Naive thymus-derived CD8-positive, alpha-beta T cell (primary cell): Measurements from ENCODE around the gene POU2F1. TPM values are rescaled to one million over a fixed set of nuclear protein-coding genes. Genes with fewer than 3 reads are reported as not detected.
A peak's percentile ranks its signal among the peaks of the same experiment; 100 is the strongest.

Source experiments
- ATAC-seq, 2 donors: fragments of 150-1000 bp; cut with Tn5 transposase in 1 of 2; sonication (Bioruptor Pico), chemical (Tn5 transposase) in 1 of 2; 1 replicate in 1 of 2; 2 replicates in 1 of 2; pipeline ENCODE4 v1.10.0; 2021; ENCODE audit warnings: mild to moderate bottlenecking in 2 of 2, moderate library complexity in 2 of 2
- POLR2A ChIA-PET: fragments of 350-600 bp; sonication (Branson Sonifier 250); formaldehyde crosslinking; loops from one replicate; lab custom pipeline; 2021; ENCODE audit warnings: antibody characterized with exemption; lab: Charles Lee
- DNase-seq, 10 donors: peaks; one replicate each; pipeline versions ENCODE4 v3.0.0 to v3.0.0-alpha.2; 2020 to 2022
- H3K27ac Mint-ChIP-seq, 10 donors: one replicate each; pipeline ENCODE4 v1.8.0; 2020 to 2022; ENCODE audit warnings: mild to moderate bottlenecking in 10 of 10, mixed read lengths in 10 of 10, moderate library complexity in 4 of 10, inconsistent platforms in 1 of 10
- H3K27me3 Mint-ChIP-seq, 5 donors: one replicate each; pipeline ENCODE4 v1.8.0; 2021 to 2022; ENCODE audit warnings: mixed read lengths in 5 of 5
- H3K36me3 Mint-ChIP-seq, 3 donors: one replicate each; pipeline ENCODE4 v1.8.0; 2020 to 2022; ENCODE audit warnings: mixed read lengths in 3 of 3, mild to moderate bottlenecking in 2 of 3, inconsistent platforms in 1 of 3
- H3K4me1 Mint-ChIP-seq, 4 donors: one replicate each; pipeline ENCODE4 v1.8.0; 2021 to 2022; ENCODE audit warnings: mixed read lengths in 4 of 4
- H3K4me3 Mint-ChIP-seq, 10 donors: one replicate each; pipeline ENCODE4 v1.8.0; 2020 to 2022; ENCODE audit warnings: mild to moderate bottlenecking in 10 of 10, mixed read lengths in 10 of 10, moderate library complexity in 6 of 10, inconsistent platforms in 1 of 10
- H3K9me3 Mint-ChIP-seq, 9 donors: one replicate each; pipeline ENCODE4 v1.8.0; 2020 to 2022; ENCODE audit warnings: mixed read lengths in 9 of 9, mild to moderate bottlenecking in 3 of 9, inconsistent platforms in 1 of 9, moderate library complexity in 1 of 9
- polyA plus RNA-seq, 3 donors: library from polyadenylated mRNA; unstranded; fragments of 300-500 nt; fragmentation: Illumina TruSeq; gene quantifications; one replicate each; pipeline ENCODE4 v1.2.3, GENCODE V29; 2021
- total RNA-seq, 8 experiments: library from RNA in 2 of 8; stranded (reverse) in 2 of 8; gene quantifications; one replicate each; pipeline ENCODE4 v1.2.3 and lab custom pipeline; 2021 to 2026

Gene POU2F1
- total and polyA plus RNA-seq, 5 experiments from 2014 or later = 5.0 to 22.9 (median 9.8) TPM

- no peak for ATAC-seq
- POLR2A ChIA-PET = no interaction called here
- H3K36me3 Mint-ChIP-seq = peaks cover 0 to 24% (median 19%) of the 10 kb centered on the region in 3 donors
- no peak overlapping the region for H3K27ac Mint-ChIP-seq
- H3K9me3 Mint-ChIP-seq = peaks cover 0 to 31% (median 17%) of the 10 kb centered on the region in 9 donors
- no peak for DNase-seq
- no peak overlapping the region for H3K4me3 Mint-ChIP-seq
- H3K27me3 Mint-ChIP-seq = peaks cover 0 to 7% (median 3%) of the 10 kb centered on the region in 5 donors
- H3K4me1 Mint-ChIP-seq = peaks cover 0 to 5% (median 1%) of the 10 kb centered on the region in 4 donors
These were observed 12.6 kb upstream of the POU2F1 start for GRCh38 chr1:167207940-167208623.

- ATAC-seq (no peak), DNase-seq (no peak)
- Mint-ChIP-seq H3K27ac (peak overlapping the region in 1 of 10 donors; percentile 21), H3K27me3 (peaks cover 0 to 7% (median 3%) of the 10 kb centered on the region in 5 donors), H3K4me3 (no peak overlapping the region), H3K4me1 (peaks cover 0 to 5% (median 0%) of the 10 kb centered on the region in 4 donors), H3K9me3 (peaks cover 0 to 31% (median 17%) of the 10 kb centered on the region in 9 donors), H3K36me3 (peaks cover 0 to 24% (median 19%) of the 10 kb centered on the region in 3 donors)
- POLR2A ChIA-PET = no interaction called here
These were observed 12.1 kb upstream of the POU2F1 start for GRCh38 chr1:167208624-167208976.

DNA sequence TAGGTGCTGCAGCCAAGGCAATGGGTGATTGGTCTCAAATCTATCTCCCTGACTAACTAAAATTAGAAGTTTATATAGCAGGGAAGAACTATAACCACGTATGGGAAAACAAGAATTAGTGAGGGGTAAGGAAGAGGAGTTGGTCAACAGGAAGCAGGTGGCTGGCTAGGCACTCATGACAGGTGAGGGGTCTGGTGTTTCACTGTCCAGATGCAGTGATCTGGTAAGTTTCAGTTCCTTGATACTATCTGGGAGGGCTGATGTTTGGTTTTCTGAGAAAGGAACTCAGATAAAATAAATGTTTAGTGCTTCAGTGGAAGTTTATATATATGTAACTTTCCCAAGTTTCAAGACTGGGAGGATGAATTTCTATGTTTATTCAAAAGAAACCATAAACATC, 11.6 kb upstream of the POU2F1 start:
- H3K9me3 Mint-ChIP-seq = peaks cover 0 to 31% (median 17%) of the 10 kb centered on the region in 9 donors
- DNase-seq (no peak), ATAC-seq (no peak)
- H3K27me3 Mint-ChIP-seq = peaks cover 0 to 7% (median 3%) of the 10 kb centered on the region in 5 donors
- peaks cover 0 to 24% (median 19%) of the 10 kb centered on the region in 3 donors for H3K36me3 Mint-ChIP-seq
- no peak overlapping the region for H3K4me3 Mint-ChIP-seq
- H3K4me1 Mint-ChIP-seq = peaks cover 0 to 5% (median 0%) of the 10 kb centered on the region in 4 donors
- H3K27ac Mint-ChIP-seq = peak overlapping the region in 1 of 10 donors; percentile 21
- POLR2A ChIA-PET = interaction anchor here (1.3 kb wide), 1 partner anchor 11 kb away, joined by 4 read pairs; the partner anchor contains the start of gene POU2F1

GRCh38 chr1:167210966-167211674, 9.6 kb upstream of the POU2F1 start:
- no peak for ATAC-seq
- peaks cover 0 to 5% (median 0%) of the 10 kb centered on the region in 4 donors for H3K4me1 Mint-ChIP-seq
- H3K4me3 Mint-ChIP-seq = no peak overlapping the region
- peaks cover 0 to 24% (median 17%) of the 10 kb centered on the region in 9 donors for H3K9me3 Mint-ChIP-seq
- DNase-seq = no peak
- H3K27ac Mint-ChIP-seq = peak overlapping the region in 1 of 10 donors; percentile 29
- peaks cover 0 to 7% (median 3%) of the 10 kb centered on the region in 5 donors for H3K27me3 Mint-ChIP-seq
- POLR2A ChIA-PET = interaction anchor here (1.9 kb wide), 1 partner anchor 9 kb away, joined by 9 read pairs; the partner anchor contains the start of gene POU2F1
- peaks cover 0 to 17% (median 15%) of the 10 kb centered on the region in 3 donors for H3K36me3 Mint-ChIP-seq

- Mint-ChIP-seq H3K4me1 (peaks cover 0 to 5% (median 0%) of the 10 kb centered on the region in 4 donors), H3K4me3 (no peak overlapping the region), H3K27me3 (peaks cover 0 to 7% (median 3%) of the 10 kb centered on the region in 5 donors), H3K36me3 (peaks cover 0 to 17% (median 17%) of the 10 kb centered on the region in 3 donors), H3K27ac (no peak overlapping the region), H3K9me3 (peaks cover 0 to 29% (median 18%) of the 10 kb centered on the region in 9 donors)
- ATAC-seq (no peak), DNase-seq (no peak)
- POLR2A ChIA-PET = interaction anchor here (1.9 kb wide), 1 partner anchor 8 kb away, joined by 9 read pairs; the partner anchor contains the start of gene POU2F1
These were observed 8.7 kb upstream of the POU2F1 start for GRCh38 chr1:167212025-167212424.

GRCh38 chr1:167216809-167217208, 3.9 kb upstream of the POU2F1 start:
- Mint-ChIP-seq H3K4me1 (peaks cover 4 to 10% (median 7%) of the 10 kb centered on the region in 4 donors), H3K27ac (peak overlapping the region in 1 of 10 donors; percentile 3), H3K27me3 (peaks cover 0 to 3% (median 0%) of the 10 kb centered on the region in 5 donors), H3K4me3 (no peak overlapping the region), H3K9me3 (peaks cover 0 to 6% (median 0%) of the 10 kb centered on the region in 9 donors), H3K36me3 (peaks cover 0 to 2% (median 0%) of the 10 kb centered on the region in 3 donors)
- no peak for ATAC-seq
- POLR2A ChIA-PET = no interaction called here
- DNase-seq = no peak

DNA sequence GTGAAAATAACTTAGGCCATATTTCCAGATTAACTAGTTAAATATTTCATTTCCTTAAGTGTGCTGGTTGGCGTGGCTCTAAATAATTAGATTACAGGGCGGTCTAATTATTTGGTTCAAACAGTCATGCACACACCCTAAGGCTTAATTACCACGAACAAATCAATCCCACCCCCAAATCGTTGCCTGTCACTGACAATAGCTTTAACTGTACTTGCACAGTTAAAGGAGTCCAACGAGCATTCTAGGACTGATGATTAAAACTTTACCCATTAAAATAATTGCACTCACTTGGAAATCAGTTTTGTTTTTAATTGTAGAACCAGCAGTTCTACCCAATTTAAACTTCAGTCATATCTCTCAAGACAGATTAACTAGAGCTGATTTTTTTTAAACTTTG, 1.5 kb upstream of the POU2F1 start:
- peaks cover 0 to 6% (median 0%) of the 10 kb centered on the region in 9 donors for H3K9me3 Mint-ChIP-seq
- POLR2A ChIA-PET = interaction anchor here (0.5 to 4.1 kb wide), 11 partner anchors 8 to 717 kb away, joined by 3 to 30 read pairs (median 9); partner anchors contain the start of genes CD247, CREG1, DCAF6 and GPA33
- peak overlapping the region; percentile 92 to 98 (median 95) for H3K4me3 Mint-ChIP-seq
- H3K4me1 Mint-ChIP-seq = peaks cover 17 to 34% (median 29%) of the 10 kb centered on the region in 4 donors
- ATAC-seq = no peak
- H3K27ac Mint-ChIP-seq = peak overlapping the region in 6 of 10 donors; percentile 93 to 98 (median 96)
- DNase-seq = no peak
- peaks cover 0 to 5% (median 2%) of the 10 kb centered on the region in 3 donors for H3K36me3 Mint-ChIP-seq
- H3K27me3 Mint-ChIP-seq = peaks cover 0 to 3% (median 0%) of the 10 kb centered on the region in 5 donors

DNA sequence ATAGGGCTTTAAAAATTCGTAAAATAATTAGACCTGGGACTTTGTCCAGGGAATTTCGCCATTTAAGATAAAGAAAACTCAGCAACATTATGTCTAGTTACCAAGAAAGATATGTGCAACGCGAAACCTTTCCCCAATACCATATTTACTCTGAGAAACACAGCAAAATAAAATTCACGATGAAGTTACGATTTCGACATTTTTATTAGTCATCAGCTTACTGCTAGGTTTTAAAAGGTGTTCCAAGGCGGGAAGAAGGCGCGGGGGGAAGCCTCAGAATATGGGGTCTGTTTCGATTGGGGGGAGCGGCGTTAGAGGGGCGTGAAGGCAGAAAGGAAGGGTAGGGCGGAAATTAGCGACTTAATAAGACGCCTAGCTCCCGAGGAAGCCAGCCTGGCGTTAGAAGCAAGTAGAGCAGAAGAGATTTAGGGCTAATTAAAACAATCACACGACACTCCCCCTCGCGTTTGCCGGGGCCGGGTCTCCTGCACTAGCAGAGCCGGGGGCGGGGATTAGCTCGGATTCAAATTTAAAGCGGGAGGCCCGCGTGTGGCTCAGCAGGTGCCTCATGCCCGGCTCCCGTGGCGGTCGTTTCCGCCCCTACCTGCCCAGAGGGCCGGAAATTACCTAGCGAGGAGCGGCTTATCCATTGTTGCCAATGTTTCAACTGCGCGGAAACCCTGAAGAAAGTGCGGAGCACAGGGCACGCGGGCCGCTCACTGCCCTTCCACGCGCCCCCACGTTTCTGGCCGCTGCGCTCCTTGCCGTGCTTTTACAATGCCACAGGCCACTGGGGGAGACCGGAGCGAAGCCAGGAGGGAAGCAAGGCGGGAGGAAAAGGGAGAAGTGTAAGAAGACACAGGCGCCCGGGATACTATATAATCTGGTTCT, 795 bp upstream of the POU2F1 start:
- peaks cover 0 to 5% (median 2%) of the 10 kb centered on the region in 3 donors for H3K36me3 Mint-ChIP-seq
- H3K4me3 Mint-ChIP-seq = peak overlapping the region; percentile 92 to 98 (median 95)
- peaks cover 17 to 37% (median 30%) of the 10 kb centered on the region in 4 donors for H3K4me1 Mint-ChIP-seq
- ATAC-seq = peak; percentile 62 to 70
- H3K27ac Mint-ChIP-seq = peak overlapping the region; percentile 91 to 99 (median 98)
- peaks cover 0 to 6% (median 0%) of the 10 kb centered on the region in 9 donors for H3K9me3 Mint-ChIP-seq
- DNase-seq = peak; percentile 84 to 95 (median 90)
- POLR2A ChIA-PET = interaction anchor here (0.6 to 4.1 kb wide), 29 partner anchors 8 to 1892 kb away, joined by 3 to 30 read pairs (median 4); partner anchors contain the start of genes CD247, CREG1, DCAF6 and GPA33
- peaks cover 0 to 3% (median 0%) of the 10 kb centered on the region in 5 donors for H3K27me3 Mint-ChIP-seq

GRCh38 chr1:167221126-167221737, 546 bp downstream of the POU2F1 start:
- POLR2A ChIA-PET = interaction anchor here (0.8 to 4.1 kb wide), 12 partner anchors 11 to 715 kb away, joined by 3 to 30 read pairs (median 6); partner anchors contain the start of genes CD247, DCAF6, GPA33 and MPC2
- H3K9me3 Mint-ChIP-seq = peaks cover 0 to 6% (median 0%) of the 10 kb centered on the region in 9 donors
- peak in 5 of 10 donors; percentile 5 to 68 (median 35) for DNase-seq
- H3K36me3 Mint-ChIP-seq = peaks cover 0 to 5% (median 2%) of the 10 kb centered on the region in 3 donors
- H3K4me3 Mint-ChIP-seq = peak overlapping the region; percentile 92 to 98 (median 95)
- peaks cover 0 to 3% (median 0%) of the 10 kb centered on the region in 5 donors for H3K27me3 Mint-ChIP-seq
- ATAC-seq = peak in 1 of 2 donors; percentile 10
- H3K27ac Mint-ChIP-seq = peak overlapping the region; percentile 87 to 98 (median 94)
- peaks cover 19 to 50% (median 40%) of the 10 kb centered on the region in 4 donors for H3K4me1 Mint-ChIP-seq

DNA sequence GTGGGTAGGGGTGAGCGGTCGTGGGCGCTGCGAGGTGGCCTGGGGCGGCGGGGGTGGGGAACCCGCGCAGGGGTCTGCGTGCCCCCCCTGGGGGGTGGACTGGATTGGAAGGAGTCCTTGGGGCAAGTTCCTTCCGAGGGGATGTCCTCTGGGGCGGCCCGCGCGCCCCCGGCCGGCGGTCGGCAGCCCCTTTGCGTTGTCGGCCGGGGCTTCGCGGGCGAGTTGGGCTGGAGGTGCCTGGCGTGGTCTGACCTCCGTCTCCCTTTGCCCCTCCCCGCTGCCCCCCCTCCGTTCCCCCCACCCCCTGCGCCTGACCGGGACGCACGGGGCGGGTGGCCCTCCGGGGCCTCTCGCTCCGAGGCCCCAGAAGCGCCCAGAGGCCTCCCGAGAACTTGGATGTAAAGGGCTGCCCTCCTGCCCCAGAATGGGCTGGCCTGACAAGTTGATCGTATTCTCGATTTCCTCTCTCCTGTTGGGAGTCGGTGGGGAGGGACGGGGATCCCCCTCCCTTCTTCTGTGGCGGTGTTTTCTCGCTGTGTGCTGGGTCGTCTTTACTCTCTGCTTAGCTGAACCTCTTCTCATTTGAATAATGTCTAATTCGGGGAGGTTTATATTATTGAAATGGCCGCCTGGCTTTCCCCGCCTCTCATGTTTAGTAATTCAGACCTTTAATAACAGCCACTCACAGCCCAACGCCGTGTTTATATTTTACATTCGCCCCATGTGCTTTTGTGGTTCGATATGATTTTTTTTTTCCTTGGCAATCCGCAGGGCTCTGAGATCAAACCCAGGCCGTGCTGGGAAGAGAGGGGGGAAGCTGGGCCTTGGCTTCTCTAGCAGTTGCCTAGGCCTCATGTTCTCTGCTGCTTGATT, 1.3 kb downstream of the POU2F1 start:
- H3K4me3 Mint-ChIP-seq = peak overlapping the region; percentile 92 to 100 (median 96)
- H3K27me3 Mint-ChIP-seq = peaks cover 0 to 3% (median 0%) of the 10 kb centered on the region in 5 donors
- DNase-seq = peak; percentile 40 to 79 (median 64)
- peaks cover 0 to 5% (median 0%) of the 10 kb centered on the region in 3 donors for H3K36me3 Mint-ChIP-seq
- POLR2A ChIA-PET = interaction anchor here (0.7 to 4.1 kb wide), 9 partner anchors 10 to 493 kb away, joined by 3 to 30 read pairs (median 3); partner anchors contain the start of genes CD247 and GPA33
- H3K9me3 Mint-ChIP-seq = peaks cover 0 to 1% (median 0%) of the 10 kb centered on the region in 9 donors
- peak overlapping the region; percentile 94 to 100 (median 97) for H3K27ac Mint-ChIP-seq
- ATAC-seq = peak; percentile 36 to 39
- peaks cover 19 to 55% (median 43%) of the 10 kb centered on the region in 4 donors for H3K4me1 Mint-ChIP-seq
